Fibroblast of pulmonary artery (primary cell): ENCODE measurements around the gene TRIP13.

Experiments
- DNase-seq: peaks from one replicate; pipeline ENCODE4 v3.0.0-alpha.2; 2010; ENCODE audit warnings: low read depth
- H3K4me3 ChIP-seq: replicated peaks from 2 replicates; pipeline ENCODE4 v1.5.1; 2011; ENCODE audit warnings: low read depth, mild to moderate bottlenecking, control low read depth, low read length, moderate library complexity
- CTCF ChIP-seq: IDR thresholded peaks from 2 replicates; pipeline ENCODE4 v1.5.1; 2011; ENCODE audit warnings: mild to moderate bottlenecking, control low read depth, low read length, inconsistent platforms; ENCODE audit errors: missing control alignments

The TRIP13 gene

GRCh38 chr5:951940-952596 is 59.4 kb downstream of the TRIP13 start:
- H3K4me3 ChIP-seq = no peak overlapping the region
- TF ChIP-seq CTCF = no peak
- DNase-seq = no peak

GRCh38 chr5:952597-953271 is 60.0 kb downstream of the TRIP13 start:
- no peak for DNase-seq
- no peak overlapping the region for H3K4me3 ChIP-seq
- TF ChIP-seq CTCF = no peak

GRCh38 chr5:953535-954449 is 61.1 kb downstream of the TRIP13 start:
- no peak for DNase-seq
- TF ChIP-seq CTCF = no peak

GRCh38 chr5:955886-956761 is 63.4 kb downstream of the TRIP13 start:
- TF ChIP-seq CTCF = no peak
- no peak overlapping the region for H3K4me3 ChIP-seq
- no peak for DNase-seq

More at GRCh38 chr5:953535-954449, 61.1 kb downstream of the TRIP13 start:
- no peak overlapping the region for H3K4me3 ChIP-seq

- TF ChIP-seq CTCF = peak; percentile 22
- H3K4me3 ChIP-seq = no peak overlapping the region
- DNase-seq = peak; percentile 93
These were observed 64.5 kb downstream of the TRIP13 start for GRCh38 chr5:956941-957747.
